GM23338 (cell line): ENCODE data around the gene RASA3. TPM values are rescaled to one million over a fixed set of nuclear protein-coding genes. Genes with fewer than 3 reads are reported as not detected.

Source experiments
- ATAC-seq: fragments of 200-7000 bp; cut with Tn5 transposase; 3 replicates; pipeline ENCODE4 v1.9.1; 2020
- DNase-seq: peaks from one replicate; pipeline ENCODE4 v3.0.0-alpha.2; 2015; ENCODE audit warnings: low spot score
- H2AFZ ChIP-seq: fragments of 200-600 bp; sonication (generic); 2 replicates; pipeline ENCODE4 v1.8.0; 2016; ENCODE audit warnings: antibody characterized with exemption, mild to moderate bottlenecking, moderate library complexity
- H3F3A ChIP-seq: fragments of 200-600 bp; sonication (generic); replicated peaks from 2 replicates; pipeline ENCODE4 v1.8.0; 2017; ENCODE audit warnings: antibody characterized with exemption, mixed run types, low read depth
- H3K27ac ChIP-seq: fragments of 200-600 bp; sonication (generic); 2 replicates; pipeline ENCODE4 v1.6.1; 2016; ENCODE audit warnings: low read depth
- H3K27me3 ChIP-seq: fragments of 200-600 bp; sonication (generic); 2 replicates; pipeline ENCODE4 v1.8.0; 2016; ENCODE audit warnings: mild to moderate bottlenecking, mixed run types, moderate library complexity; ENCODE audit not compliant: insufficient read depth
- H3K36me3 ChIP-seq: fragments of 200-600 bp; sonication (generic); 2 replicates; pipeline ENCODE4 v1.8.0; 2016; ENCODE audit warnings: mild to moderate bottlenecking; ENCODE audit not compliant: insufficient read depth
- H3K4me1 ChIP-seq: fragments of 200-600 bp; sonication (generic); 2 replicates; pipeline ENCODE4 v1.8.0; 2016; ENCODE audit warnings: mild to moderate bottlenecking, moderate library complexity; ENCODE audit not compliant: insufficient read depth
- H3K4me2 ChIP-seq: fragments of 200-600 bp; sonication (generic); 2 replicates; pipeline ENCODE4 v1.7.1; 2017; ENCODE audit warnings: mixed run types
- H3K4me3 ChIP-seq: fragments of 200-600 bp; sonication (generic); 2 replicates; pipeline ENCODE4 v1.6.1; 2016; ENCODE audit warnings: mixed run types
- H3K79me2 ChIP-seq: fragments of 200-600 bp; sonication (generic); replicated peaks from 2 replicates; pipeline ENCODE4 v1.8.0; 2017; ENCODE audit warnings: mild to moderate bottlenecking; ENCODE audit not compliant: insufficient read depth
- H3K9me2 ChIP-seq: fragments of 200-600 bp; sonication (generic); 2 replicates; pipeline ENCODE4 v1.8.0; 2017; ENCODE audit not compliant: insufficient read depth
- H4K20me1 ChIP-seq: fragments of 200-600 bp; sonication (generic); replicated peaks from 2 replicates; pipeline ENCODE4 v1.8.0; 2017; ENCODE audit warnings: mild to moderate bottlenecking; ENCODE audit not compliant: insufficient read depth
- H3K27ac Mint-ChIP-seq: 2 replicates; pipeline ENCODE4 v1.8.0; 2020; ENCODE audit warnings: inconsistent platforms, mild to moderate bottlenecking, moderate library complexity, mixed read lengths
- H3K27me3 Mint-ChIP-seq: 3 replicates; pipeline ENCODE4 v1.8.0; 2022; ENCODE audit warnings: low read depth, mild to moderate bottlenecking, moderate library complexity, mixed read lengths, inconsistent platforms; ENCODE audit not compliant: insufficient read depth, poor library complexity
- H3K36me3 Mint-ChIP-seq: 3 replicates; pipeline ENCODE4 v1.8.0; 2021; ENCODE audit warnings: low read depth, mild to moderate bottlenecking, inconsistent platforms, moderate library complexity, mixed read lengths
- H3K4me1 Mint-ChIP-seq: 3 replicates; pipeline ENCODE4 v1.8.0; 2020; ENCODE audit warnings: mild to moderate bottlenecking, inconsistent platforms, mixed read lengths
- H3K4me3 Mint-ChIP-seq: 3 replicates; pipeline ENCODE4 v1.8.0; 2021; ENCODE audit warnings: moderate library complexity, mild to moderate bottlenecking, inconsistent platforms, mixed read lengths
- H3K9me3 Mint-ChIP-seq: 3 replicates; pipeline ENCODE4 v1.8.0; 2020; ENCODE audit warnings: moderate library complexity, mild to moderate bottlenecking, inconsistent platforms, mixed read lengths
- CREB1 ChIP-seq: fragments of 250-450 bp; sonication (Bioruptor Pico); IDR thresholded peaks from 2 replicates; pipeline ENCODE4 v1.5.0; 2020; ENCODE audit warnings: low read depth, mild to moderate bottlenecking, moderate library complexity
- CTCF ChIP-seq, 2 experiments: fragments of 200-600 bp in 1 of 2; sonication (generic) in 1 of 2; conservative IDR thresholded peaks; 2 replicates each; pipeline versions ENCODE4 v1.5.1 to v1.6.1; 2016 to 2017; ENCODE audit warnings: antibody characterized with exemption in 2 of 2, low read depth in 2 of 2, mild to moderate bottlenecking in 2 of 2, moderate library complexity in 1 of 2
- ETS1 ChIP-seq: IDR thresholded peaks from 2 replicates; pipeline ENCODE4 v1.6.1; 2016; ENCODE audit warnings: antibody characterized with exemption
- EZH2 ChIP-seq: fragments of 200-600 bp; sonication (generic); IDR thresholded peaks from one replicate; pipeline ENCODE4 v1.8.0; 2017; ENCODE audit warnings: antibody characterized with exemption, mild to moderate bottlenecking, low read depth; ENCODE audit not compliant: unreplicated experiment
- EZH2phosphoT487 ChIP-seq: fragments of 200-600 bp; sonication (generic); IDR thresholded peaks from one replicate; pipeline ENCODE4 v1.8.1; 2018; ENCODE audit warnings: antibody characterized with exemption; ENCODE audit not compliant: unreplicated experiment
- JUNB ChIP-seq: IDR thresholded peaks from one replicate; pipeline ENCODE4 v1.6.1; 2016; ENCODE audit warnings: antibody characterized with exemption; ENCODE audit not compliant: unreplicated experiment
- NANOG ChIP-seq: IDR thresholded peaks from 2 replicates; pipeline ENCODE4 v1.6.1; 2016; ENCODE audit warnings: antibody characterized with exemption, borderline replicate concordance
- POLR2AphosphoS5 ChIP-seq: IDR thresholded peaks from 2 replicates; pipeline ENCODE4 v1.6.1; 2016; ENCODE audit warnings: antibody characterized with exemption, low read depth
- REST ChIP-seq: IDR thresholded peaks from one replicate; pipeline ENCODE4 v1.6.1; 2018; ENCODE audit warnings: antibody characterized with exemption; ENCODE audit not compliant: unreplicated experiment
- STAT1 ChIP-seq: IDR thresholded peaks from one replicate; pipeline ENCODE4 v1.6.1; 2016; ENCODE audit warnings: antibody characterized with exemption; ENCODE audit not compliant: unreplicated experiment
- ZNF114 ChIP-seq: fragments of 250-450 bp; sonication (Bioruptor Pico); IDR thresholded peaks from 2 replicates; pipeline ENCODE4 v1.5.0; 2020; ENCODE audit warnings: mild to moderate bottlenecking, moderate library complexity
- ZNF331 ChIP-seq: fragments of 250-450 bp; sonication (Bioruptor Pico); IDR thresholded peaks from 2 replicates; pipeline ENCODE4 v1.5.0; 2020; ENCODE audit warnings: low read depth, mild to moderate bottlenecking, moderate library complexity
- ZNF462 ChIP-seq: fragments of 250-450 bp; sonication (Bioruptor Pico); IDR thresholded peaks from 2 replicates; pipeline ENCODE4 v1.5.0; 2020; ENCODE audit warnings: mild to moderate bottlenecking, moderate library complexity
- polyA plus RNA-seq: library from polyadenylated mRNA; unstranded; fragments of >200 nt; fragmentation: Nextera tagmentation; extraction: Ambion mirVana; gene quantifications from 2 replicates; pipeline ENCODE4 v1.2.1, GENCODE V29; 2016
- total RNA-seq: library from RNA; depleted of rRNA; stranded (reverse); fragments of >200 nt; shearing (Covaris generic); gene quantifications from 2 replicates; pipeline ENCODE4 v1.2.3, GENCODE V29; 2014

Gene RASA3
- total and polyA plus RNA-seq, 2 experiments from 2014 or later = 11.2 to 20.7 TPM

GRCh38 chr13:114031631-114032030, 100.8 kb downstream of the RASA3 start:
- no peak overlapping the region for H3K27ac Mint-ChIP-seq
- H3K4me1 Mint-ChIP-seq = peaks cover 18% of the 10 kb centered on the region
- TF ChIP-seq NANOG = no peak
- TF ChIP-seq EZH2 = no peak
- TF ChIP-seq CREB1 = no peak
- TF ChIP-seq CTCF (conservative IDR thresholded peaks at IDR 0.05; ENCODE audit: low read depth in 2 of 2) = no peak
- no peak for TF ChIP-seq REST
- TF ChIP-seq ZNF331 = no peak
- no peak for TF ChIP-seq EZH2phosphoT487
- no peak for TF ChIP-seq STAT1
- TF ChIP-seq POLR2AphosphoS5 = no peak
- no peak for TF ChIP-seq ETS1
- no peak for TF ChIP-seq JUNB
- no peak for TF ChIP-seq ZNF114 (CRISPR knock-in tag)
- no peak for TF ChIP-seq ZNF462
- Histone ChIP-seq H3K79me2 (peaks cover 10% of the 10 kb centered on the region; the same call in 1 of the 2 replicates), H3K4me2 (no peak overlapping the region), H3K9me2 (no peaks in the 10 kb centered on the region), H3K4me3 (no peak overlapping the region), H2AFZ (no peak overlapping the region), H4K20me1 (no peaks in the 10 kb centered on the region; the same call in 1 of the 2 replicates), H3K36me3 (no peaks in the 10 kb centered on the region), H3F3A (no peaks in the 10 kb centered on the region), H3K4me1 (peaks cover 5% of the 10 kb centered on the region; the same call in 1 of the 2 replicates), H3K27ac (no peak overlapping the region), H3K27me3 (no peaks in the 10 kb centered on the region)
- peaks cover 11% of the 10 kb centered on the region for H3K36me3 Mint-ChIP-seq
- no peak overlapping the region for H3K4me3 Mint-ChIP-seq
- peaks cover 2% of the 10 kb centered on the region for H3K27me3 Mint-ChIP-seq
- no peak for ATAC-seq
- no peak for DNase-seq
- peaks cover 10% of the 10 kb centered on the region; the same call in 2 of the 3 replicates for H3K9me3 Mint-ChIP-seq
